ENCODE measurements around the gene MPI. TPM values are rescaled to one million over a fixed set of nuclear protein-coding genes. Genes with fewer than 3 reads are reported as not detected.

The MPI gene
- total RNA-seq, 3 donors from 2014 or later (not counting 1 experiment from before 2014, with no cell fraction given): 15.7 to 20.4 (median 18.8) TPM

GRCh38 chr15:74902295-74903075 is 12.6 kb downstream of the MPI start:
- H3K4me3 Mint-ChIP-seq: no peak overlapping the region
- peaks cover 32% of the 10 kb centered on the region for H3K4me1 ChIP-seq (ENCODE audit: control insufficient read depth, insufficient read depth, low read length)
- peaks cover 26 to 40% of the 10 kb centered on the region in 2 donors for H3K4me1 Mint-ChIP-seq
- H3K27me3 Mint-ChIP-seq (ENCODE audit: low read depth in 2 of 2): no peaks in the 10 kb centered on the region
- ATAC-seq (no peak), DNase-seq (no peak)
- no peaks in the 10 kb centered on the region for H3K27me3 ChIP-seq (ENCODE audit: control insufficient read depth, insufficient read depth, low read length)
- H3K9me3 ChIP-seq (ENCODE audit: control insufficient read depth, insufficient read depth, low read length): no peaks in the 10 kb centered on the region
- TF ChIP-seq CTCF (IDR thresholded peaks at IDR 0.05): no peak
- H3K27ac ChIP-seq (ENCODE audit: low read length): no peak overlapping the region
- no peaks in the 10 kb centered on the region for H3K9me3 Mint-ChIP-seq
- 75% methylated on average over 4 of the region's 4 CpGs for WGBS (ENCODE audit: insufficient coverage)
- H3K4me3 ChIP-seq (ENCODE audit: low read length): no peak overlapping the region
- peaks cover 53% of the 10 kb centered on the region for H3K36me3 ChIP-seq (ENCODE audit: control insufficient read depth, insufficient read depth, low read length)
- peak overlapping the region; percentile 27 to 61 for H3K27ac Mint-ChIP-seq
- intact Hi-C loops (cut with micrococcal nuclease): no loop called here
- H3K36me3 Mint-ChIP-seq: no peaks in the 10 kb centered on the region

DNA sequence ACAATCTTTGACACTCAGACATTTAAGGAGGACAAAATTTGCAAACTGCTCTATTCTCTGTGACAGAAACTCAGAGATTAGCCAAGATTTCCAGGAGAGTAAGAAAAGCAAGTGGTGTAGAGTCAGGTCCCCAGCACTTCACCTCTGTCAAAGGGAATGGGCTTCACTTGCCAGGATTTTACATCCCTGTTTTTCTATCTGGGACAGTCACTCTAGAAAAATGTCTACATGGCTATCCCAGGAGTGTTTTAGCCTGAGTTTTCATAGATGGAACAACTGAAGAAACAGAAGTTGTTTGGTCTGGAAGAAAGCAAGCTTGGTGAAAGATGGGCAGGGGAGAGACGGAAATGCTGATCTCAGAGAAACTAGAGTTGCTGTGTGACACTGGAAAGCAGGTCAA is 13.8 kb downstream of the MPI start:
- 95% methylated on average over 1 of the region's 1 CpG for WGBS (ENCODE audit: insufficient coverage)
- Histone ChIP-seq H3K4me3 (ENCODE audit: low read length) (no peak overlapping the region), H3K27ac (ENCODE audit: low read length) (no peak overlapping the region), H3K36me3 (ENCODE audit: control insufficient read depth, insufficient read depth, low read length) (peaks cover 51% of the 10 kb centered on the region), H3K9me3 (ENCODE audit: control insufficient read depth, insufficient read depth, low read length) (no peaks in the 10 kb centered on the region), H3K27me3 (ENCODE audit: control insufficient read depth, insufficient read depth, low read length) (no peaks in the 10 kb centered on the region), H3K4me1 (ENCODE audit: control insufficient read depth, insufficient read depth, low read length) (peaks cover 34% of the 10 kb centered on the region)
- DNase-seq (no peak), ATAC-seq (no peak)
- intact Hi-C loops (cut with micrococcal nuclease): no loop called here
- peaks cover 26 to 42% of the 10 kb centered on the region in 2 donors for H3K4me1 Mint-ChIP-seq
- H3K27me3 Mint-ChIP-seq (ENCODE audit: low read depth in 2 of 2): no peaks in the 10 kb centered on the region
- H3K27ac Mint-ChIP-seq: peak overlapping the region in 1 of 2 donors; percentile 7
- H3K9me3 Mint-ChIP-seq: no peaks in the 10 kb centered on the region
- TF ChIP-seq CTCF (IDR thresholded peaks at IDR 0.05): no peak
- H3K36me3 Mint-ChIP-seq: no peaks in the 10 kb centered on the region
- peak overlapping the region; percentile 26 for H3K4me3 Mint-ChIP-seq

- Histone ChIP-seq H3K27me3 (ENCODE audit: control insufficient read depth, insufficient read depth, low read length) (no peaks in the 10 kb centered on the region), H3K36me3 (ENCODE audit: control insufficient read depth, insufficient read depth, low read length) (peaks cover 45% of the 10 kb centered on the region), H3K4me3 (ENCODE audit: low read length) (no peak overlapping the region), H3K4me1 (ENCODE audit: control insufficient read depth, insufficient read depth, low read length) (peaks cover 34% of the 10 kb centered on the region), H3K27ac (ENCODE audit: low read length) (no peak overlapping the region), H3K9me3 (ENCODE audit: control insufficient read depth, insufficient read depth, low read length) (no peaks in the 10 kb centered on the region)
- Mint-ChIP-seq H3K4me1 (peaks cover 26 to 42% of the 10 kb centered on the region in 2 donors), H3K27ac (peak overlapping the region in 1 of 2 donors; percentile 16), H3K9me3 (no peaks in the 10 kb centered on the region), H3K27me3 (ENCODE audit: low read depth in 2 of 2) (no peaks in the 10 kb centered on the region), H3K36me3 (no peaks in the 10 kb centered on the region), H3K4me3 (no peak overlapping the region)
- intact Hi-C loops (cut with micrococcal nuclease): no loop called here
- WGBS (ENCODE audit: insufficient coverage): 92% methylated on average over 7 of the region's 7 CpGs
- no peak for TF ChIP-seq CTCF (IDR thresholded peaks at IDR 0.05)
- DNase-seq (no peak), ATAC-seq (no peak)
Measured at GRCh38 chr15:74904190-74904805, 14.5 kb downstream of the MPI start.

Measured in natural killer cell (primary cell).